HepG2 (cell line): ENCODE results near the gene RHOT2. TPM values are rescaled to one million over a fixed set of nuclear protein-coding genes. Genes with fewer than 3 reads are reported as not detected.
A peak's percentile ranks its signal among the peaks of the same experiment; 100 is the strongest.

ENCODE experiments used
- FOXA1 ChIP-seq, 2 experiments: fragments of 450-650 bp in 1 of 2; sonication (generic) in 1 of 2; formaldehyde crosslinking in 1 of 2; IDR thresholded peaks; 2 replicates each; pipeline versions ENCODE4 v1.4.0 to v1.6.1; 2016 to 2020; ENCODE audit warnings: missing genetic modification reagents in 1 of 2
- FOXJ3 ChIP-seq: sonication (generic); formaldehyde crosslinking; IDR thresholded peaks from 2 replicates; pipeline ENCODE4 v1.4.0; 2020; ENCODE audit warnings: missing genetic modification reagents, mild to moderate bottlenecking, borderline replicate concordance
- FOXM1 ChIP-seq: sonication (generic); formaldehyde crosslinking; IDR thresholded peaks from 2 replicates; pipeline ENCODE4 v1.5.0; 2020; ENCODE audit warnings: missing genetic modification reagents
- IKZF5 ChIP-seq: IDR thresholded peaks from 2 replicates; pipeline ENCODE4 v1.6.1; 2018; ENCODE audit warnings: missing genetic modification reagents, mild to moderate bottlenecking, missing compliant biosample characterization
- KMT2B ChIP-seq: IDR thresholded peaks from 2 replicates; pipeline ENCODE4 v1.6.1; 2016; ENCODE audit warnings: missing genetic modification reagents, missing compliant biosample characterization
- NFE2L1 ChIP-seq: sonication (generic); formaldehyde crosslinking; IDR thresholded peaks from 2 replicates; pipeline ENCODE4 v1.4.0; 2020; ENCODE audit warnings: missing genetic modification reagents, mild to moderate bottlenecking, borderline replicate concordance
- NRL ChIP-seq: sonication (generic); formaldehyde crosslinking; IDR thresholded peaks from 2 replicates; pipeline ENCODE4 v1.5.0; 2020; ENCODE audit warnings: missing genetic modification reagents, mild to moderate bottlenecking, moderate library complexity, borderline replicate concordance
- TBX2 ChIP-seq: sonication (generic); formaldehyde crosslinking; IDR thresholded peaks from 2 replicates; pipeline ENCODE4 v1.5.0; 2020; ENCODE audit warnings: missing genetic modification reagents, mild to moderate bottlenecking, borderline replicate concordance
- ZBTB4 ChIP-seq: sonication (generic); formaldehyde crosslinking; IDR thresholded peaks from 2 replicates; pipeline ENCODE4 v1.4.0; 2020; ENCODE audit warnings: missing genetic modification reagents, mild to moderate bottlenecking, borderline replicate concordance
- ZNF24 ChIP-seq: fragments of 450-650 bp; IDR thresholded peaks from 2 replicates; pipeline ENCODE4 v1.6.1; 2017; ENCODE audit warnings: antibody characterized with exemption, mild to moderate bottlenecking
- ZNF407 ChIP-seq: sonication (generic); formaldehyde crosslinking; IDR thresholded peaks from one replicate; pipeline ENCODE4 v1.5.1; 2020; ENCODE audit warnings: mild to moderate bottlenecking, missing genetic modification reagents; ENCODE audit errors: not compliant biosample characterization
- ZNF496 ChIP-seq: sonication (generic); formaldehyde crosslinking; IDR thresholded peaks from 2 replicates; pipeline ENCODE4 v1.8.1; 2023; ENCODE audit warnings: mild to moderate bottlenecking, moderate library complexity, missing genetic modification reagents; ENCODE audit not compliant: insufficient replicate concordance
- ZNF546 ChIP-seq: sonication (generic); formaldehyde crosslinking; conservative IDR thresholded peaks from 2 replicates; pipeline ENCODE4 v1.8.1; 2023; ENCODE audit warnings: mild to moderate bottlenecking, missing genetic modification reagents
- ZNF761 ChIP-seq: sonication (generic); formaldehyde crosslinking; conservative IDR thresholded peaks from 2 replicates; pipeline ENCODE4 v1.4.0; 2020; ENCODE audit warnings: mild to moderate bottlenecking, missing genetic modification reagents
- ZNF788 ChIP-seq: sonication (generic); formaldehyde crosslinking; IDR thresholded peaks from 2 replicates; pipeline ENCODE4 v1.5.0; 2020; ENCODE audit warnings: mild to moderate bottlenecking, missing genetic modification reagents, borderline replicate concordance
- polyA plus RNA-seq, 8 experiments: library from polyadenylated mRNA; depleted of rRNA in 3 of 8; stranded (reverse) in 7 of 8; unstranded in 1 of 8; fragments of >200 nt; fragmentation: Illumina TruSeq in 4 of 8; extraction: Trizol in 4 of 8; gene quantifications; 2 replicates each; pipeline versions ENCODE4 v1.2.1 to v1.2.3, GENCODE V29; 2011 to 2016; ENCODE audit warnings: low read depth in 4 of 8, missing spikeins in 1 of 8, mixed read lengths in 1 of 8; ENCODE audit not compliant: insufficient read depth in 1 of 8
- total RNA-seq, 5 experiments: library from RNA; depleted of rRNA; stranded (reverse); fragments of >200 nt; fragmentation: Illumina TruSeq; extraction: Trizol; gene quantifications; 2 replicates each; pipeline ENCODE4 v1.2.3, GENCODE V29; 2016; ENCODE audit warnings: low read depth in 1 of 5

Gene RHOT2
- total and polyA plus RNA-seq, 2 of the 13 experiments (the other 11 are each of a cell fraction or from before 2014, with no cell fraction given), result 63.6 to 76.9 TPM

- no peak for TF ChIP-seq TBX2 (CRISPR knock-in tag)
- 0 out of 2 replicates have a peak, but pooled peaks have one; percentile 42 for TF ChIP-seq NRL (CRISPR knock-in tag)
- TF ChIP-seq FOXA1 (IDR thresholded peaks at IDR 0.05), result no peak
- TF ChIP-seq FOXA1 (CRISPR knock-in tag; IDR thresholded peaks at IDR 0.05), result no peak
- TF ChIP-seq KMT2B (CRISPR knock-in tag), result no peak; the same call in 1 of the 2 replicates
- TF ChIP-seq NFE2L1 (CRISPR knock-in tag), result no peak
- TF ChIP-seq ZNF24, result no peak
- peak; percentile 40 for TF ChIP-seq ZNF407 (CRISPR knock-in tag)
- no peak for TF ChIP-seq IKZF5 (CRISPR knock-in tag)
- peak; percentile 17; the same call in 1 of the 2 replicates for TF ChIP-seq ZNF788 (CRISPR knock-in tag)
- TF ChIP-seq ZNF496 (CRISPR knock-in tag), result no peak
- no peak for TF ChIP-seq FOXJ3 (CRISPR knock-in tag)
- no peak for TF ChIP-seq FOXM1 (CRISPR knock-in tag)
- TF ChIP-seq ZNF546 (CRISPR knock-in tag), result no peak
- peak; percentile 51; the same call in 1 of the 2 replicates for TF ChIP-seq ZBTB4 (CRISPR knock-in tag)
- TF ChIP-seq ZNF761, result no peak
Measured at GRCh38 chr16:637081-638018, 30.6 kb upstream of the RHOT2 start (continued).
